GM23338 (cell line): ENCODE data around the gene DPH6. TPM values are rescaled to one million over a fixed set of nuclear protein-coding genes. Genes with fewer than 3 reads are reported as not detected.

Source experiments
- ATAC-seq: fragments of 200-7000 bp; cut with Tn5 transposase; 3 replicates; pipeline ENCODE4 v1.9.1; 2020
- DNase-seq: peaks from one replicate; pipeline ENCODE4 v3.0.0-alpha.2; 2015; ENCODE audit warnings: low spot score
- H2AFZ ChIP-seq: fragments of 200-600 bp; sonication (generic); 2 replicates; pipeline ENCODE4 v1.8.0; 2016; ENCODE audit warnings: antibody characterized with exemption, mild to moderate bottlenecking, moderate library complexity
- H3F3A ChIP-seq: fragments of 200-600 bp; sonication (generic); replicated peaks from 2 replicates; pipeline ENCODE4 v1.8.0; 2017; ENCODE audit warnings: antibody characterized with exemption, mixed run types, low read depth
- H3K27ac ChIP-seq: fragments of 200-600 bp; sonication (generic); 2 replicates; pipeline ENCODE4 v1.6.1; 2016; ENCODE audit warnings: low read depth
- H3K27me3 ChIP-seq: fragments of 200-600 bp; sonication (generic); 2 replicates; pipeline ENCODE4 v1.8.0; 2016; ENCODE audit warnings: mild to moderate bottlenecking, mixed run types, moderate library complexity; ENCODE audit not compliant: insufficient read depth
- H3K36me3 ChIP-seq: fragments of 200-600 bp; sonication (generic); 2 replicates; pipeline ENCODE4 v1.8.0; 2016; ENCODE audit warnings: mild to moderate bottlenecking; ENCODE audit not compliant: insufficient read depth
- H3K4me1 ChIP-seq: fragments of 200-600 bp; sonication (generic); 2 replicates; pipeline ENCODE4 v1.8.0; 2016; ENCODE audit warnings: mild to moderate bottlenecking, moderate library complexity; ENCODE audit not compliant: insufficient read depth
- H3K4me2 ChIP-seq: fragments of 200-600 bp; sonication (generic); 2 replicates; pipeline ENCODE4 v1.7.1; 2017; ENCODE audit warnings: mixed run types
- H3K4me3 ChIP-seq: fragments of 200-600 bp; sonication (generic); 2 replicates; pipeline ENCODE4 v1.6.1; 2016; ENCODE audit warnings: mixed run types
- H3K79me2 ChIP-seq: fragments of 200-600 bp; sonication (generic); replicated peaks from 2 replicates; pipeline ENCODE4 v1.8.0; 2017; ENCODE audit warnings: mild to moderate bottlenecking; ENCODE audit not compliant: insufficient read depth
- H3K9me2 ChIP-seq: fragments of 200-600 bp; sonication (generic); 2 replicates; pipeline ENCODE4 v1.8.0; 2017; ENCODE audit not compliant: insufficient read depth
- H4K20me1 ChIP-seq: fragments of 200-600 bp; sonication (generic); replicated peaks from 2 replicates; pipeline ENCODE4 v1.8.0; 2017; ENCODE audit warnings: mild to moderate bottlenecking; ENCODE audit not compliant: insufficient read depth
- H3K27ac Mint-ChIP-seq: 2 replicates; pipeline ENCODE4 v1.8.0; 2020; ENCODE audit warnings: inconsistent platforms, mild to moderate bottlenecking, moderate library complexity, mixed read lengths
- H3K27me3 Mint-ChIP-seq: 3 replicates; pipeline ENCODE4 v1.8.0; 2022; ENCODE audit warnings: low read depth, mild to moderate bottlenecking, moderate library complexity, mixed read lengths, inconsistent platforms; ENCODE audit not compliant: insufficient read depth, poor library complexity
- H3K36me3 Mint-ChIP-seq: 3 replicates; pipeline ENCODE4 v1.8.0; 2021; ENCODE audit warnings: low read depth, mild to moderate bottlenecking, inconsistent platforms, moderate library complexity, mixed read lengths
- H3K4me1 Mint-ChIP-seq: 3 replicates; pipeline ENCODE4 v1.8.0; 2020; ENCODE audit warnings: mild to moderate bottlenecking, inconsistent platforms, mixed read lengths
- H3K4me3 Mint-ChIP-seq: 3 replicates; pipeline ENCODE4 v1.8.0; 2021; ENCODE audit warnings: moderate library complexity, mild to moderate bottlenecking, inconsistent platforms, mixed read lengths
- H3K9me3 Mint-ChIP-seq: 3 replicates; pipeline ENCODE4 v1.8.0; 2020; ENCODE audit warnings: moderate library complexity, mild to moderate bottlenecking, inconsistent platforms, mixed read lengths
- EZH2 ChIP-seq: fragments of 200-600 bp; sonication (generic); IDR thresholded peaks from one replicate; pipeline ENCODE4 v1.8.0; 2017; ENCODE audit warnings: antibody characterized with exemption, mild to moderate bottlenecking, low read depth; ENCODE audit not compliant: unreplicated experiment
- EZH2phosphoT487 ChIP-seq: fragments of 200-600 bp; sonication (generic); IDR thresholded peaks from one replicate; pipeline ENCODE4 v1.8.1; 2018; ENCODE audit warnings: antibody characterized with exemption; ENCODE audit not compliant: unreplicated experiment
- JUNB ChIP-seq: IDR thresholded peaks from one replicate; pipeline ENCODE4 v1.6.1; 2016; ENCODE audit warnings: antibody characterized with exemption; ENCODE audit not compliant: unreplicated experiment
- NANOG ChIP-seq: IDR thresholded peaks from 2 replicates; pipeline ENCODE4 v1.6.1; 2016; ENCODE audit warnings: antibody characterized with exemption, borderline replicate concordance
- STAT1 ChIP-seq: IDR thresholded peaks from one replicate; pipeline ENCODE4 v1.6.1; 2016; ENCODE audit warnings: antibody characterized with exemption; ENCODE audit not compliant: unreplicated experiment
- ZNF114 ChIP-seq: fragments of 250-450 bp; sonication (Bioruptor Pico); IDR thresholded peaks from 2 replicates; pipeline ENCODE4 v1.5.0; 2020; ENCODE audit warnings: mild to moderate bottlenecking, moderate library complexity
- polyA plus RNA-seq: library from polyadenylated mRNA; unstranded; fragments of >200 nt; fragmentation: Nextera tagmentation; extraction: Ambion mirVana; gene quantifications from 2 replicates; pipeline ENCODE4 v1.2.1, GENCODE V29; 2016
- total RNA-seq: library from RNA; depleted of rRNA; stranded (reverse); fragments of >200 nt; shearing (Covaris generic); gene quantifications from 2 replicates; pipeline ENCODE4 v1.2.3, GENCODE V29; 2014
- TF ChIP-seq, protein P1 (sequence below): IDR thresholded peaks from one replicate; pipeline ENCODE4 v1.6.1; 2018; ENCODE audit warnings: antibody characterized with exemption; ENCODE audit not compliant: unreplicated experiment
- TF ChIP-seq, protein P2 (sequence below): IDR thresholded peaks from 2 replicates; pipeline ENCODE4 v1.6.1; 2016; ENCODE audit warnings: antibody characterized with exemption
- TF ChIP-seq, protein P3 (sequence below): fragments of 250-450 bp; sonication (Bioruptor Pico); IDR thresholded peaks from 2 replicates; pipeline ENCODE4 v1.5.0; 2020; ENCODE audit warnings: mild to moderate bottlenecking, moderate library complexity

The DPH6 gene
- total and polyA plus RNA-seq, 2 experiments from 2014 or later: 37.9 to 46.9 TPM

DNA sequence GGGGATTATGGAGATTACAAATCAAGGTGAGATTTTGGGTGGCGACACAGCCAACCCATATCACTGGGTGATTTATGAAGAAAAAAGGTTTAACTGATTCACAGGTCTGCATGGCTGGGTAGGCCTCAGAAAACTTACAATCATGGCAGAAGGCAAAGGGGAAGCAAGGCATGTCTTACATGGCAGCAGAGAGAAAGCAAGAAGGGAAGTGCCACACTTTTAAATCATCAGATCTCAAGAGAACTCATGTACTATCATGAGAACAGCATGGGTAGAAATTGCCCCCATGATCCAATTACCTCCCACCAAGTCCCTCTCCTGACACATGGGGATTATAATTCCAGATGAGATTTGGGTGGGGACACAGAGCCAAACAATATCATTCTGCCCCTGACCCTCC, 59.7 kb downstream of the DPH6 start:
- Mint-ChIP-seq H3K4me1 (peaks cover 6% of the 10 kb centered on the region), H3K4me3 (no peak overlapping the region), H3K27ac (no peak overlapping the region), H3K9me3 (peaks cover 37% of the 10 kb centered on the region), H3K36me3 (peaks cover 62% of the 10 kb centered on the region), H3K27me3 (peaks cover 4% of the 10 kb centered on the region)
- Histone ChIP-seq H3K4me1 (no peaks in the 10 kb centered on the region), H3K4me2 (no peak overlapping the region), H3K27me3 (no peaks in the 10 kb centered on the region), H3K36me3 (peaks cover 9% of the 10 kb centered on the region), H3F3A (no peaks in the 10 kb centered on the region), H3K79me2 (no peaks in the 10 kb centered on the region), H4K20me1 (no peaks in the 10 kb centered on the region), H2AFZ (no peak overlapping the region), H3K9me2 (no peaks in the 10 kb centered on the region), H3K4me3 (no peak overlapping the region), H3K27ac (no peak overlapping the region)
- ATAC-seq (no peak), DNase-seq (no peak)
- TF ChIP-seq, protein P1, sequence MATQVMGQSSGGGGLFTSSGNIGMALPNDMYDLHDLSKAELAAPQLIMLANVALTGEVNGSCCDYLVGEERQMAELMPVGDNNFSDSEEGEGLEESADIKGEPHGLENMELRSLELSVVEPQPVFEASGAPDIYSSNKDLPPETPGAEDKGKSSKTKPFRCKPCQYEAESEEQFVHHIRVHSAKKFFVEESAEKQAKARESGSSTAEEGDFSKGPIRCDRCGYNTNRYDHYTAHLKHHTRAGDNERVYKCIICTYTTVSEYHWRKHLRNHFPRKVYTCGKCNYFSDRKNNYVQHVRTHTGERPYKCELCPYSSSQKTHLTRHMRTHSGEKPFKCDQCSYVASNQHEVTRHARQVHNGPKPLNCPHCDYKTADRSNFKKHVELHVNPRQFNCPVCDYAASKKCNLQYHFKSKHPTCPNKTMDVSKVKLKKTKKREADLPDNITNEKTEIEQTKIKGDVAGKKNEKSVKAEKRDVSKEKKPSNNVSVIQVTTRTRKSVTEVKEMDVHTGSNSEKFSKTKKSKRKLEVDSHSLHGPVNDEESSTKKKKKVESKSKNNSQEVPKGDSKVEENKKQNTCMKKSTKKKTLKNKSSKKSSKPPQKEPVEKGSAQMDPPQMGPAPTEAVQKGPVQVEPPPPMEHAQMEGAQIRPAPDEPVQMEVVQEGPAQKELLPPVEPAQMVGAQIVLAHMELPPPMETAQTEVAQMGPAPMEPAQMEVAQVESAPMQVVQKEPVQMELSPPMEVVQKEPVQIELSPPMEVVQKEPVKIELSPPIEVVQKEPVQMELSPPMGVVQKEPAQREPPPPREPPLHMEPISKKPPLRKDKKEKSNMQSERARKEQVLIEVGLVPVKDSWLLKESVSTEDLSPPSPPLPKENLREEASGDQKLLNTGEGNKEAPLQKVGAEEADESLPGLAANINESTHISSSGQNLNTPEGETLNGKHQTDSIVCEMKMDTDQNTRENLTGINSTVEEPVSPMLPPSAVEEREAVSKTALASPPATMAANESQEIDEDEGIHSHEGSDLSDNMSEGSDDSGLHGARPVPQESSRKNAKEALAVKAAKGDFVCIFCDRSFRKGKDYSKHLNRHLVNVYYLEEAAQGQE: no peak
- TF ChIP-seq EZH2phosphoT487: no peak
- no peak for TF ChIP-seq ZNF114 (CRISPR knock-in tag)

DNA sequence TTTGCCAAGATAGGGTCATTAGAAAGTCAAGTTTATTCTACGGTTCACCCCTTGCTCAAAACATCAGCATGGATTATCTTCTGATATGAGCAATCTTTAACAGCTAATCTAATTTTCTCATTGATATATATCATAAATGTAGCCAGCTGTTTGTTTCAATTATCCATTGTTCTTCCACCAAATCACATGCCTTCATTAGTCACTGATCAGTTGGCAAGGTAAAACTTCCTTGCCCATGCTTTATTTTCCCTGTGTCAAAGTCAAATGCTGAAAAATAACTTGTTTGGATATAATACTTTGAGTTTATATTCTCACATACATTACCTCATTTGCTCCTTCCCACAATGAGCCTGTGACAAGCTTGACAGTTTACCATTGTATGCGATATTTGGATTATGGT, 60.6 kb downstream of the DPH6 start:
- H4K20me1 ChIP-seq: no peaks in the 10 kb centered on the region
- H3K9me2 ChIP-seq: no peaks in the 10 kb centered on the region
- H3K4me3 ChIP-seq: no peak overlapping the region
- H3K4me1 Mint-ChIP-seq: peaks cover 9% of the 10 kb centered on the region
- ATAC-seq: no peak
- H3K27me3 Mint-ChIP-seq: peaks cover 4% of the 10 kb centered on the region
- no peak overlapping the region for H2AFZ ChIP-seq
- H3K4me2 ChIP-seq: no peak overlapping the region
- H3K4me1 ChIP-seq: no peaks in the 10 kb centered on the region
- no peaks in the 10 kb centered on the region for H3F3A ChIP-seq
- peaks cover 37% of the 10 kb centered on the region for H3K9me3 Mint-ChIP-seq
- DNase-seq: no peak
- no peak overlapping the region for H3K27ac Mint-ChIP-seq
- H3K79me2 ChIP-seq: no peaks in the 10 kb centered on the region
- H3K36me3 Mint-ChIP-seq: peaks cover 56% of the 10 kb centered on the region
- H3K4me3 Mint-ChIP-seq: no peak overlapping the region
- no peaks in the 10 kb centered on the region for H3K27me3 ChIP-seq
- no peak overlapping the region for H3K27ac ChIP-seq
- peaks cover 9% of the 10 kb centered on the region for H3K36me3 ChIP-seq
- TF ChIP-seq JUNB: no peak
- TF ChIP-seq, protein P2, sequence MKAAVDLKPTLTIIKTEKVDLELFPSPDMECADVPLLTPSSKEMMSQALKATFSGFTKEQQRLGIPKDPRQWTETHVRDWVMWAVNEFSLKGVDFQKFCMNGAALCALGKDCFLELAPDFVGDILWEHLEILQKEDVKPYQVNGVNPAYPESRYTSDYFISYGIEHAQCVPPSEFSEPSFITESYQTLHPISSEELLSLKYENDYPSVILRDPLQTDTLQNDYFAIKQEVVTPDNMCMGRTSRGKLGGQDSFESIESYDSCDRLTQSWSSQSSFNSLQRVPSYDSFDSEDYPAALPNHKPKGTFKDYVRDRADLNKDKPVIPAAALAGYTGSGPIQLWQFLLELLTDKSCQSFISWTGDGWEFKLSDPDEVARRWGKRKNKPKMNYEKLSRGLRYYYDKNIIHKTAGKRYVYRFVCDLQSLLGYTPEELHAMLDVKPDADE: no peak
- TF ChIP-seq, protein P3, sequence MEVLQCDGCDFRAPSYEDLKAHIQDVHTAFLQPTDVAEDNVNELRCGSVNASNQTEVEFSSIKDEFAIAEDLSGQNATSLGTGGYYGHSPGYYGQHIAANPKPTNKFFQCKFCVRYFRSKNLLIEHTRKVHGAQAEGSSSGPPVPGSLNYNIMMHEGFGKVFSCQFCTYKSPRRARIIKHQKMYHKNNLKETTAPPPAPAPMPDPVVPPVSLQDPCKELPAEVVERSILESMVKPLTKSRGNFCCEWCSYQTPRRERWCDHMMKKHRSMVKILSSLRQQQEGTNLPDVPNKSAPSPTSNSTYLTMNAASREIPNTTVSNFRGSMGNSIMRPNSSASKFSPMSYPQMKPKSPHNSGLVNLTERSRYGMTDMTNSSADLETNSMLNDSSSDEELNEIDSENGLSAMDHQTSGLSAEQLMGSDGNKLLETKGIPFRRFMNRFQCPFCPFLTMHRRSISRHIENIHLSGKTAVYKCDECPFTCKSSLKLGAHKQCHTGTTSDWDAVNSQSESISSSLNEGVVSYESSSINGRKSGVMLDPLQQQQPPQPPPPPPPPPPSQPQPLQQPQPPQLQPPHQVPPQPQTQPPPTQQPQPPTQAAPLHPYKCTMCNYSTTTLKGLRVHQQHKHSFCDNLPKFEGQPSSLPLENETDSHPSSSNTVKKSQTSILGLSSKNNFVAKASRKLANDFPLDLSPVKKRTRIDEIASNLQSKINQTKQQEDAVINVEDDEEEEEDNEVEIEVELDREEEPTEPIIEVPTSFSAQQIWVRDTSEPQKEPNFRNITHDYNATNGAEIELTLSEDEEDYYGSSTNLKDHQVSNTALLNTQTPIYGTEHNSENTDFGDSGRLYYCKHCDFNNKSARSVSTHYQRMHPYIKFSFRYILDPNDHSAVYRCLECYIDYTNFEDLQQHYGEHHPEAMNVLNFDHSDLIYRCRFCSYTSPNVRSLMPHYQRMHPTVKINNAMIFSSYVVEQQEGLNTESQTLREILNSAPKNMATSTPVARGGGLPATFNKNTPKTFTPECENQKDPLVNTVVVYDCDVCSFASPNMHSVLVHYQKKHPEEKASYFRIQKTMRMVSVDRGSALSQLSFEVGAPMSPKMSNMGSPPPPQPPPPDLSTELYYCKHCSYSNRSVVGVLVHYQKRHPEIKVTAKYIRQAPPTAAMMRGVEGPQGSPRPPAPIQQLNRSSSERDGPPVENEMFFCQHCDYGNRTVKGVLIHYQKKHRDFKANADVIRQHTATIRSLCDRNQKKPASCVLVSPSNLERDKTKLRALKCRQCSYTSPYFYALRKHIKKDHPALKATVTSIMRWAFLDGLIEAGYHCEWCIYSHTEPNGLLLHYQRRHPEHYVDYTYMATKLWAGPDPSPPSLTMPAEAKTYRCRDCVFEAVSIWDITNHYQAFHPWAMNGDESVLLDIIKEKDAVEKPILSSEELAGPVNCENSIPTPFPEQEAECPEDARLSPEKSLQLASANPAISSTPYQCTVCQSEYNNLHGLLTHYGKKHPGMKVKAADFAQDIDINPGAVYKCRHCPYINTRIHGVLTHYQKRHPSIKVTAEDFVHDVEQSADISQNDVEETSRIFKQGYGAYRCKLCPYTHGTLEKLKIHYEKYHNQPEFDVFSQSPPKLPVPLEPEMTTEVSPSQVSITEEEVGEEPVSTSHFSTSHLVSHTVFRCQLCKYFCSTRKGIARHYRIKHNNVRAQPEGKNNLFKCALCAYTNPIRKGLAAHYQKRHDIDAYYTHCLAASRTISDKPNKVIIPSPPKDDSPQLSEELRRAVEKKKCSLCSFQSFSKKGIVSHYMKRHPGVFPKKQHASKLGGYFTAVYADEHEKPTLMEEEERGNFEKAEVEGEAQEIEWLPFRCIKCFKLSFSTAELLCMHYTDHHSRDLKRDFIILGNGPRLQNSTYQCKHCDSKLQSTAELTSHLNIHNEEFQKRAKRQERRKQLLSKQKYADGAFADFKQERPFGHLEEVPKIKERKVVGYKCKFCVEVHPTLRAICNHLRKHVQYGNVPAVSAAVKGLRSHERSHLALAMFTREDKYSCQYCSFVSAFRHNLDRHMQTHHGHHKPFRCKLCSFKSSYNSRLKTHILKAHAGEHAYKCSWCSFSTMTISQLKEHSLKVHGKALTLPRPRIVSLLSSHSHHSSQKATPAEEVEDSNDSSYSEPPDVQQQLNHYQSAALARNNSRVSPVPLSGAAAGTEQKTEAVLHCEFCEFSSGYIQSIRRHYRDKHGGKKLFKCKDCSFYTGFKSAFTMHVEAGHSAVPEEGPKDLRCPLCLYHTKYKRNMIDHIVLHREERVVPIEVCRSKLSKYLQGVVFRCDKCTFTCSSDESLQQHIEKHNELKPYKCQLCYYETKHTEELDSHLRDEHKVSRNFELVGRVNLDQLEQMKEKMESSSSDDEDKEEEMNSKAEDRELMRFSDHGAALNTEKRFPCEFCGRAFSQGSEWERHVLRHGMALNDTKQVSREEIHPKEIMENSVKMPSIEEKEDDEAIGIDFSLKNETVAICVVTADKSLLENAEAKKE (CRISPR knock-in tag): no peak
- no peak for TF ChIP-seq NANOG
- TF ChIP-seq STAT1: no peak
- TF ChIP-seq ZNF114 (CRISPR knock-in tag): no peak
- TF ChIP-seq EZH2: no peak
